ENCODE data around the gene ZBTB7A. TPM values are rescaled to one million over a fixed set of nuclear protein-coding genes. Genes with fewer than 3 reads are reported as not detected.

Gene ZBTB7A
- total and polyA plus RNA-seq, 2 of the 4 experiments (the other 2 are of a cell fraction), result 3.2 to 10.3 TPM

Other genes starting within 250 kb of the ZBTB7A start
- gene ZFR2, start 197.9 kb downstream of the ZBTB7A start, total RNA-seq (2012; rRNA removed), result 0.28 TPM in 1 of 2 replicates, not detected in the other
- 0.10 and 0.19 TPM in 2 replicates for gene ZFR2, start 197.9 kb downstream of the ZBTB7A start, polyA plus RNA-seq (2012; rRNA removed)
- 0.28 and 0.36 TPM in 2 replicates for gene ATCAY, start 186.2 kb downstream of the ZBTB7A start, total RNA-seq (2012; rRNA removed)
- gene ATCAY, start 186.2 kb downstream of the ZBTB7A start, polyA plus RNA-seq (2012; rRNA removed), result 0.19 and 0.31 TPM in 2 replicates
- gene NMRK2, start 133.8 kb downstream of the ZBTB7A start, total RNA-seq (2012; rRNA removed), result not detected in 2 replicates
- gene NMRK2, start 133.8 kb downstream of the ZBTB7A start, polyA plus RNA-seq (2012; rRNA removed), result not detected in 2 replicates
- 128 and 145 TPM in 2 replicates for gene DAPK3, start 95.8 kb downstream of the ZBTB7A start, total RNA-seq (2012; rRNA removed)
- 188 and 202 TPM in 2 replicates for gene DAPK3, start 95.8 kb downstream of the ZBTB7A start, polyA plus RNA-seq (2012; rRNA removed)
- 1,727 and 2,161 TPM in 2 replicates for gene EEF2, start 81.4 kb downstream of the ZBTB7A start, total RNA-seq (2012; rRNA removed)
- 1,505 and 1,547 TPM in 2 replicates for gene EEF2, start 81.4 kb downstream of the ZBTB7A start, polyA plus RNA-seq (2012; rRNA removed)
- 10.8 and 13.6 TPM in 2 replicates for gene PIAS4, start 59.2 kb downstream of the ZBTB7A start, total RNA-seq (2012; rRNA removed)
- 12.1 and 16.6 TPM in 2 replicates for gene PIAS4, start 59.2 kb downstream of the ZBTB7A start, polyA plus RNA-seq (2012; rRNA removed)
- gene MAP2K2, start 57.2 kb upstream of the ZBTB7A start, total RNA-seq (2012; rRNA removed), result 107 and 115 TPM in 2 replicates
- gene MAP2K2, start 57.2 kb upstream of the ZBTB7A start, polyA plus RNA-seq (2012; rRNA removed), result 151 and 196 TPM in 2 replicates
- gene CREB3L3, start 86.7 kb upstream of the ZBTB7A start, total RNA-seq (2012; rRNA removed), result not detected in 2 replicates
- not detected in 2 replicates for gene CREB3L3, start 86.7 kb upstream of the ZBTB7A start, polyA plus RNA-seq (2012; rRNA removed)
- gene SIRT6, start 115.7 kb upstream of the ZBTB7A start, total RNA-seq (2012; rRNA removed), result 3.9 and 6.1 TPM in 2 replicates
- 25.3 and 31.6 TPM in 2 replicates for gene SIRT6, start 115.7 kb upstream of the ZBTB7A start, polyA plus RNA-seq (2012; rRNA removed)
- gene ANKRD24, start 115.8 kb upstream of the ZBTB7A start, total RNA-seq (2012; rRNA removed), result 0.18 and 0.28 TPM in 2 replicates
- gene ANKRD24, start 115.8 kb upstream of the ZBTB7A start, polyA plus RNA-seq (2012; rRNA removed), result 0.21 and 0.29 TPM in 2 replicates
- 0.28 and 0.36 TPM in 2 replicates for gene EBI3, start 162.6 kb upstream of the ZBTB7A start, total RNA-seq (2012; rRNA removed)
- 2.7 and 3.0 TPM in 2 replicates for gene EBI3, start 162.6 kb upstream of the ZBTB7A start, polyA plus RNA-seq (2012; rRNA removed)
- gene YJU2, start 180.2 kb upstream of the ZBTB7A start, total RNA-seq (2012; rRNA removed), result 15.6 and 20.3 TPM in 2 replicates
- 18.8 and 18.9 TPM in 2 replicates for gene YJU2, start 180.2 kb upstream of the ZBTB7A start, polyA plus RNA-seq (2012; rRNA removed)
- gene SHD, start 212.4 kb upstream of the ZBTB7A start, total RNA-seq (2012; rRNA removed), result not detected in 2 replicates
- not detected in 2 replicates for gene SHD, start 212.4 kb upstream of the ZBTB7A start, polyA plus RNA-seq (2012; rRNA removed)
- not detected in 2 replicates for gene TMIGD2, start 235.5 kb upstream of the ZBTB7A start, total RNA-seq (2012; rRNA removed)
- gene TMIGD2, start 235.5 kb upstream of the ZBTB7A start, polyA plus RNA-seq (2012; rRNA removed), result not detected in 2 replicates
- 17.4 and 19.2 TPM in 2 replicates for gene FSD1, start 237.7 kb upstream of the ZBTB7A start, total RNA-seq (2012; rRNA removed)
- 23.4 and 24.4 TPM in 2 replicates for gene FSD1, start 237.7 kb upstream of the ZBTB7A start, polyA plus RNA-seq (2012; rRNA removed)